Measurements from ENCODE around the gene CYP2A7. TPM values are rescaled to one million over a fixed set of nuclear protein-coding genes. Genes with fewer than 3 reads are reported as not detected.

Gene CYP2A7, protein sequence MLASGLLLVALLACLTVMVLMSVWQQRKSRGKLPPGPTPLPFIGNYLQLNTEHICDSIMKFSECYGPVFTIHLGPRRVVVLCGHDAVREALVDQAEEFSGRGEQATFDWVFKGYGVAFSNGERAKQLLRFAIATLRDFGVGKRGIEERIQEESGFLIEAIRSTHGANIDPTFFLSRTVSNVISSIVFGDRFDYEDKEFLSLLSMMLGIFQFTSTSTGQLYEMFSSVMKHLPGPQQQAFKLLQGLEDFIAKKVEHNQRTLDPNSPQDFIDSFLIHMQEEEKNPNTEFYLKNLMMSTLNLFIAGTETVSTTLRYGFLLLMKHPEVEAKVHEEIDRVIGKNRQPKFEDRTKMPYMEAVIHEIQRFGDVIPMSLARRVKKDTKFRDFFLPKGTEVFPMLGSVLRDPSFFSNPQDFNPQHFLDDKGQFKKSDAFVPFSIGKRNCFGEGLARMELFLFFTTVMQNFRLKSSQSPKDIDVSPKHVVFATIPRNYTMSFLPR
- total RNA-seq: not detected in 2 replicates

DNA sequence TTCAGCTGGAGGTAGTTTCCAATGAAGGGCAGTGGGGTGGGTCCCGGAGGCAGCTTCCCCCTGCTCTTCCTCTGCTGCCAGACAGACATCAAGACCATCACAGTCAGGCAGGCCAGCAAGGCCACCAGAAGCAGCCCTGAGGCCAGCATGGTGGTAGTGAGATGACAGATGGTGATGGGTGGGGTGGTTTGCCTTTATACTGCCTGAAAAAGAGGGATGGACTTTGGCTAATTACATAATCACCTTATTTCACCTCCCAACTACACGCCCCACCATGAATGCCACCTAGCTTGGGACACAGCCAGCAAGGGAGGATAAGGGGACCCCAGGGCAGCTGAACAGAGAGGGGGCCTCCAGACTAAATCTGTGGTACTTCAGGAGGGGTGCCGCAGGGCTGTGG lies at the start of gene CYP2A7:
Gene CYP2A7, minus strand, starts transcription at position 170 of the 400 bp plus-strand sequence. Its CDS starts 21 bp downstream, at position 149.

DNA sequence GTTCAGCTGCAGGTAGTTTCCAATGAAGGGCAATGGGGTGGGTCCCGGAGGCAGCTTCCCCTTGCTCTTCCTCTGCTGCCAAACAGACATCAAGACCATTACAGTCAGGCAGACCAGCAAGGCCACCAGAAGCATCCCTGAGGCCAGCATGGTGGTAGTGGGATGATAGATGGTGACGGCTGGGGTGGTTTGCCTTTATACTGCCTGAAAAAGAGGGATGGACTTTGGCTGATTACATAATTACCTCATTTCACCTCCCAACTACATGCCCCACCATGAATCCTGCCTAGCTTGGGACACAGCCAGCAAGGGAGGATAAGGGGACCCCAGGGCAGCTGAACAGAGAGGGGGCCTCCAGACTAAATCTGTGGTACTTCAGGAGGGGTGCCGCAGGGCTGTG lies 31.8 kb downstream of the CYP2A7 start, which contains the start of gene CYP2A6:
Gene CYP2A6, minus strand, starts transcription at position 171 of the 400 bp plus-strand sequence. Its CDS starts 21 bp downstream, at position 150.

Other genes with a start within 250 kb of the CYP2A7 start
- 38.6 and 39.3 TPM in 2 replicates for gene NUMBL, start 191.6 kb downstream of the CYP2A7 start, total RNA-seq
- gene COQ8B, start 165.3 kb downstream of the CYP2A7 start, total RNA-seq: 44.7 and 48.7 TPM in 2 replicates
- gene ITPKC, start 165.1 kb downstream of the CYP2A7 start, total RNA-seq: 40.1 and 52.2 TPM in 2 replicates
- gene ACTMAP, start 131.8 kb downstream of the CYP2A7 start, total RNA-seq: 0.79 and 1.7 TPM in 2 replicates
- 36.1 and 61.5 TPM in 2 replicates for gene SNRPA, start 131.0 kb downstream of the CYP2A7 start, total RNA-seq
- gene MIA, start 106.7 kb downstream of the CYP2A7 start, total RNA-seq: 0.79 TPM in 1 of 2 replicates, not detected in the other
- 10.2 and 16.7 TPM in 2 replicates for gene RAB4B, start 104.0 kb downstream of the CYP2A7 start, total RNA-seq
- gene EGLN2, start 83.0 kb downstream of the CYP2A7 start, total RNA-seq: 60.1 and 71.8 TPM in 2 replicates
- gene CYP2A6, start 31.8 kb downstream of the CYP2A7 start, total RNA-seq: not detected in 2 replicates
- gene CYP2B6, start 109.1 kb upstream of the CYP2A7 start, total RNA-seq: not detected in 2 replicates
- gene CYP2A13, start 206.2 kb upstream of the CYP2A7 start, total RNA-seq: not detected in 2 replicates
- not detected in 2 replicates for gene CYP2F1, start 232.2 kb upstream of the CYP2A7 start, total RNA-seq

All from placental epithelial cell (primary cell).